K562 (cell line): Measurements from ENCODE around the gene UBN1. TPM values are rescaled to one million over a fixed set of nuclear protein-coding genes. Genes with fewer than 3 reads are reported as not detected.

Source experiments
- ATAC-seq: fragments of 200-7000 bp; cut with Tn5 transposase; 3 replicates; pipeline ENCODE4 v1.9.1; 2020; ENCODE audit warnings: moderate library complexity
- BruUV-seq: library from RNA; stranded (reverse); fragments of 400-500 nt; replicated peaks from 2 replicates; lab custom pipeline; 2021; lab: Mats Ljungman, UMichigan
- CTCF ChIA-PET: fragments of 300-600 bp; formaldehyde crosslinking; extraction: SDS; loops from one replicate; lab custom pipeline; 2021; ENCODE audit warnings: low intra/inter-chr PET ratio; lab: Yijun Ruan, JAX
- POLR2A ChIA-PET: fragments of 300-600, 350-650 bp; sonication (Branson Sonifier 250); formaldehyde crosslinking; extraction: SDS; loops from one replicate; lab custom pipeline; 2021; ENCODE audit warnings: antibody characterized with exemption, inconsistent platforms; lab: Yijun Ruan, JAX
- DNase-seq, 4 experiments: peaks; one replicate each; pipeline versions ENCODE4 v3.0.0 to v3.0.0-alpha.2; 2011 to 2018; ENCODE audit warnings: low spot score in 3 of 4, mixed read lengths in 3 of 4; ENCODE audit errors: extremely low read depth in 1 of 4
- FAIRE-seq: peaks from 2 replicates; lab custom pipeline; 2011; peaks lifted over from hg19 to GRCh38; lab: Jason Lieb, UNC
- H2AFZ ChIP-seq: 2 replicates; pipeline ENCODE4 v1.6.0; 2011; ENCODE audit warnings: low read depth, low read length, control low read depth, inconsistent platforms
- H3K27ac ChIP-seq: fragments of 200-600 bp; 3 replicates; pipeline ENCODE4 v1.8.0; 2011; ENCODE audit warnings: low read depth, mild to moderate bottlenecking, control low read depth, inconsistent platforms, low read length, moderate library complexity, mixed read lengths; ENCODE audit errors: extremely low read depth
- H3K27me3 ChIP-seq, 2 experiments: fragments of 300-600 bp in 1 of 2; 2 replicates in 1 of 2; 3 replicates in 1 of 2; pipeline versions ENCODE4 v1.6.0 to v1.8.0; 2011; ENCODE audit warnings: inconsistent platforms in 2 of 2, low read length in 2 of 2, mild to moderate bottlenecking in 1 of 2, mixed read lengths in 1 of 2, moderate library complexity in 1 of 2; ENCODE audit not compliant: control insufficient read depth in 2 of 2, insufficient read depth in 2 of 2
- H3K36me3 ChIP-seq: fragments of 300-600 bp; 3 replicates; pipeline ENCODE4 v1.8.0; 2011; ENCODE audit warnings: mild to moderate bottlenecking, low read length, inconsistent platforms; ENCODE audit not compliant: control insufficient read depth, insufficient read depth
- H3K4me1 ChIP-seq, 2 experiments: fragments of 200-600 bp in 1 of 2; replicated peaks in 1 of 2; 2 replicates in 1 of 2; 3 replicates in 1 of 2; pipeline versions ENCODE4 v1.5.1 to v1.8.0; 2011; ENCODE audit warnings: inconsistent platforms in 2 of 2, low read length in 2 of 2, mild to moderate bottlenecking in 1 of 2, mixed read lengths in 1 of 2, moderate library complexity in 1 of 2; ENCODE audit not compliant: control insufficient read depth in 2 of 2, insufficient read depth in 2 of 2
- H3K4me2 ChIP-seq: 2 replicates; pipeline ENCODE4 v1.6.1; 2011; ENCODE audit warnings: low read length, control low read depth, inconsistent platforms, mixed read lengths; ENCODE audit not compliant: insufficient read depth
- H3K4me3 ChIP-seq: fragments of 200-600 bp; sonication (generic), shearing (Covaris generic); 2 replicates; pipeline ENCODE4 v1.5.1; 2016; ENCODE audit warnings: control low read depth, inconsistent platforms
- H3K79me2 ChIP-seq: fragments of 200-600 bp; 3 replicates; pipeline ENCODE4 v1.8.0; 2011; ENCODE audit warnings: low read length, inconsistent platforms; ENCODE audit not compliant: control insufficient read depth, insufficient read depth
- H3K9ac ChIP-seq, 2 experiments: 2 replicates each; pipeline versions ENCODE4 v1.6.0 to v1.6.1; 2011; ENCODE audit warnings: low read depth in 2 of 2, low read length in 2 of 2, control low read depth in 1 of 2, inconsistent platforms in 1 of 2, mild to moderate bottlenecking in 1 of 2, mixed read lengths in 1 of 2; ENCODE audit not compliant: insufficient read depth in 1 of 2
- H3K9me1 ChIP-seq: one replicate; pipeline ENCODE4 v1.6.0; 2011; ENCODE audit warnings: inconsistent platforms, mild to moderate bottlenecking, low read length, moderate library complexity; ENCODE audit not compliant: control insufficient read depth, insufficient read depth
- H3K9me3 ChIP-seq: replicated peaks from 2 replicates; pipeline ENCODE4 v1.5.1; 2011; ENCODE audit warnings: low read depth, low read length, inconsistent platforms; ENCODE audit not compliant: control insufficient read depth, insufficient read depth
- H4K20me1 ChIP-seq: replicated peaks from 2 replicates; pipeline ENCODE4 v1.6.1; 2011; ENCODE audit warnings: low read length, inconsistent platforms, mixed read lengths; ENCODE audit not compliant: control insufficient read depth, insufficient read depth
- BRF1 ChIP-seq: IDR thresholded peaks from 3 replicates; pipeline ENCODE4 v1.6.1; 2011; ENCODE audit warnings: borderline replicate concordance, mild to moderate bottlenecking; ENCODE audit not compliant: insufficient read length; ENCODE audit errors: extremely low read depth
- ETS2 ChIP-seq: IDR thresholded peaks from 2 replicates; pipeline ENCODE4 v1.6.1; 2016; ENCODE audit warnings: borderline replicate concordance, missing genetic modification characterization, mild to moderate bottlenecking, moderate library complexity, missing compliant biosample characterization; ENCODE audit not compliant: poor library complexity, severe bottlenecking
- FIP1L1 ChIP-seq: fragments of 200-400 bp; formaldehyde crosslinking; IDR thresholded peaks from 2 replicates; pipeline ENCODE4 v1.6.1; 2018; ENCODE audit warnings: mild to moderate bottlenecking, low read depth, low read length; ENCODE audit not compliant: poor library complexity, severe bottlenecking
- GATA2 ChIP-seq: sonication (generic); formaldehyde crosslinking; IDR thresholded peaks from 2 replicates; pipeline ENCODE4 v1.4.0; 2020; ENCODE audit warnings: mild to moderate bottlenecking, missing genetic modification reagents
- MTA2 ChIP-seq: fragments of 450-650 bp; IDR thresholded peaks from 2 replicates; pipeline ENCODE4 v1.6.1; 2016; ENCODE audit warnings: low read depth
- PHF8 ChIP-seq: fragments of 200-600 bp; sonication (generic); IDR thresholded peaks from 2 replicates; pipeline ENCODE4 v1.6.1; 2012; ENCODE audit warnings: mixed run types, mild to moderate bottlenecking, inconsistent platforms, low read length, moderate library complexity, borderline replicate concordance
- RNF2 ChIP-seq: sonication (generic); IDR thresholded peaks from 2 replicates; pipeline ENCODE4 v1.6.1; 2016
- SMAD4 ChIP-seq: fragments of 250-450 bp; sonication (Bioruptor Pico); conservative IDR thresholded peaks from 2 replicates; pipeline ENCODE4 v1.8.0; 2021; ENCODE audit warnings: inconsistent platforms, mild to moderate bottlenecking, moderate library complexity
- SMARCA5 ChIP-seq: fragments of 450-650 bp; IDR thresholded peaks from 2 replicates; pipeline ENCODE4 v1.6.1; 2016
- THRB ChIP-seq: fragments of 450-650 bp; formaldehyde crosslinking; conservative IDR thresholded peaks from 2 replicates; pipeline ENCODE4 v1.4.0; 2022; ENCODE audit warnings: mild to moderate bottlenecking, missing genetic modification characterization
- ZNF766 ChIP-seq: fragments of 200-800 bp; sonication (Bioruptor generic); conservative IDR thresholded peaks from 2 replicates; pipeline ENCODE4 v1.6.1; 2016; ENCODE audit warnings: missing genetic modification characterization, missing compliant biosample characterization
- WGBS: fragments of 100-300 bp; shearing (Covaris generic); methylation state at CpG from one replicate; pipeline ENCODE4 v1.1.6; 2016; ENCODE audit warnings: low coverage, mixed read lengths; ENCODE audit not compliant: insufficient coverage; ENCODE audit errors: missing lambda C conversion rate; 5-methylcytosine and 5-hydroxymethylcytosine counted together
- in situ Hi-C: fragments of 300-500 bp; cut with MboI; formaldehyde crosslinking; loops from 4 replicates; pipeline ENCODE4 v1.15.0; 2018; ENCODE audit warnings: inconsistent platforms, mixed read lengths
- intact Hi-C: fragments of 100-400 bp; cut with micrococcal nuclease; formaldehyde crosslinking; loops from 2 replicates; pipeline ENCODE4 v1.14.2; 2022
- polyA plus RNA-seq, 8 experiments: library from polyadenylated mRNA; depleted of rRNA in 4 of 8; stranded (reverse) in 5 of 8; unstranded in 3 of 8; fragments of >200 nt; fragmentation: Nextera tagmentation in 2 of 8; fragmentation: Illumina TruSeq in 1 of 8; extraction: Ambion mirVana in 2 of 8; extraction: Trizol in 1 of 8; gene quantifications; 2 replicates each; pipeline versions ENCODE4 v1.2.1 to v1.2.3, GENCODE V29; 2011 to 2014; ENCODE audit warnings: inconsistent platforms in 1 of 8, missing spikeins in 1 of 8
- total RNA-seq, 7 experiments: library from RNA; depleted of rRNA in 6 of 7; stranded (reverse); fragments of >200 nt in 6 of 7; fragmentation: Illumina TruSeq in 2 of 7; extraction: Trizol in 2 of 7; gene quantifications; 2 replicates each; pipeline versions ENCODE4 v1.2.1 to v1.2.3, GENCODE V29; 2011 to 2021; ENCODE audit warnings: low replicate concordance in 1 of 7
- TF ChIP-seq, protein P1 (sequence below), 2 experiments: fragments of 150-350 bp in 1 of 2; IDR thresholded peaks; 2 replicates each; pipeline ENCODE4 v1.6.1; 2012 to 2016; ENCODE audit warnings: low read depth in 2 of 2, low read length in 2 of 2, mild to moderate bottlenecking in 1 of 2, moderate library complexity in 1 of 2

Gene UBN1
- total and polyA plus RNA-seq, 9 of the 15 experiments (the other 6 are each of a cell fraction or from before 2014, with no cell fraction given), result 1.5 to 45.7 (median 20.6) TPM

DNA sequence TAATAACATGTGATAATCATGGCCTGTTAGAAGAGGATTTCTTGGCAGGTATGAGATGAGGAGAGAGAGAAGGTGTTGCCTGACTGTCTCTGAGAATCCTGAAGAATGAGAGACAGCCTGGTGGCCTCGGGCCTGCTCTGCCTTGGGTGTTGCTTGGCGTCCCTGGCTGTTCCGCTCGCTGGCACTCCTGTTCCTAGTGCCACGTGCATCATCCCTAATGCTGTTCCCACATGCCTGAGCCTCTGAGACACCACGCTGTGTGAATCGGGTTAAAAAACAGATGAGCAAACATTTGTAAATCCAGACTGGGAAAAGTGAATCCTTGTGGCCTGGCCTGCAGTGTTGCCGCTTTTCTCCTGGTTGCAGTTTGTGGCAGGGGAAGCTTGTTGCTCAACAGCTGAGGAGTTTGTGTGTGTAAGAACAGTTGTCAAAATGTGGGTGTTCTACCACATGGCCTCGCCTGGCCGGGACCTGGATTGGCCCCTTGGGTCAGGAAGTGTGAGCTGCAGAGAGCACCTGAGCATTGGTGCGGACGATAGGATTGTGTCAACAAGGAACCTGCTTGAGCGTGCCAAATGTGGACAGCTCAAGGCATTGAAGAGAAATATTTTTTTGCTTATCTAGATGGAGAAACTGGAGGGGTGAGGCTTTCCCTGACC lies 22.0 kb downstream of the UBN1 start (continued):
- TF ChIP-seq RNF2, result no peak
- TF ChIP-seq ETS2, result no peak
- TF ChIP-seq GATA2 (CRISPR knock-in tag), result no peak
- TF ChIP-seq SMAD4 (CRISPR knock-in tag), result no peak
- no peak for TF ChIP-seq PHF8
- no peak for TF ChIP-seq MTA2
- no peak for TF ChIP-seq SMARCA5

DNA sequence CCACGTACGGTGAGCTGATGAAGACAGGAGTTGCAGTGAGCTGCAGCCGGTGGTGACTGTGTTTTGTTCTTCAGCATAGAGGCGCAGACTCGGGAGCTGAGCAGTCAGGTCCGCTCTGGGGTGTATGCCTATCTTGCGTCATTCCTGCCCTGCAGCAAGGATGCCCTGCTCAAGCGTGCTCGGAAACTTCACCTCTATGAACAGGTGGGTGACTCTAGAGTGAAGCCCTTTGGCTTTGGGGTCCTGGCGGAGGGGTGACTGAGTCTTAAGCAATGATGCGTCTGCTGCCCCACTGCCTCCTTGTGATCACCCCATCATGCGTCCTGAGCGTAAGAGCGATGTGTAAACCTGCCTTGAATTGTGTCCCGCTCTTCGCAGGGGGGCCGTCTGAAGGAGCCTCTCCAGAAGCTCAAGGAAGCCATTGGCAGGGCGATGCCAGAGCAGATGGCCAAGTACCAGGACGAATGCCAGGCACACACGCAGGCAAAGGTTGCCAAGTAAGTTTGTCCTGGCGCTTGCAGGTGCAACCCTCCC lies 22.9 kb downstream of the UBN1 start:
- peaks cover 22% of the 10 kb centered on the region for H3K79me2 ChIP-seq
- in situ Hi-C loops (no loop called here), intact Hi-C loops (no loop called here)
- no peak overlapping the region for H3K4me2 ChIP-seq
- ChIA-PET POLR2A (interaction anchor here (1.0 to 2.3 kb wide), 2 partner anchors 9 to 10 kb away, joined by 4 to 7 read pairs; no protein-coding TSS in a partner anchor), CTCF (no interaction called here)
- no peak overlapping the region for H2AFZ ChIP-seq
- no peaks in the 10 kb centered on the region for H3K4me1 ChIP-seq
- peaks cover 5% of the 10 kb centered on the region for H3K9me1 ChIP-seq
- H3K9me3 ChIP-seq, result no peaks in the 10 kb centered on the region
- no TSS peak for BruUV-seq
- peaks cover 84% of the 10 kb centered on the region for H3K36me3 ChIP-seq
- ATAC-seq (no peak), DNase-seq (no peak), FAIRE-seq (no peak)
- H3K27ac ChIP-seq, result no peak overlapping the region
- no peaks in the 10 kb centered on the region for H3K27me3 ChIP-seq
- WGBS, result 93% methylated on average over 20 of the region's 21 CpGs
- H4K20me1 ChIP-seq, result peaks cover 29% of the 10 kb centered on the region
- H3K9ac ChIP-seq, result no peak overlapping the region
- H3K4me3 ChIP-seq, result no peak overlapping the region
- TF ChIP-seq FIP1L1 (no peak), THRB (CRISPR knock-in tag) (no peak), BRF1 (no peak), ZNF766 (CRISPR knock-in tag) (no peak)
- TF ChIP-seq, protein P1, sequence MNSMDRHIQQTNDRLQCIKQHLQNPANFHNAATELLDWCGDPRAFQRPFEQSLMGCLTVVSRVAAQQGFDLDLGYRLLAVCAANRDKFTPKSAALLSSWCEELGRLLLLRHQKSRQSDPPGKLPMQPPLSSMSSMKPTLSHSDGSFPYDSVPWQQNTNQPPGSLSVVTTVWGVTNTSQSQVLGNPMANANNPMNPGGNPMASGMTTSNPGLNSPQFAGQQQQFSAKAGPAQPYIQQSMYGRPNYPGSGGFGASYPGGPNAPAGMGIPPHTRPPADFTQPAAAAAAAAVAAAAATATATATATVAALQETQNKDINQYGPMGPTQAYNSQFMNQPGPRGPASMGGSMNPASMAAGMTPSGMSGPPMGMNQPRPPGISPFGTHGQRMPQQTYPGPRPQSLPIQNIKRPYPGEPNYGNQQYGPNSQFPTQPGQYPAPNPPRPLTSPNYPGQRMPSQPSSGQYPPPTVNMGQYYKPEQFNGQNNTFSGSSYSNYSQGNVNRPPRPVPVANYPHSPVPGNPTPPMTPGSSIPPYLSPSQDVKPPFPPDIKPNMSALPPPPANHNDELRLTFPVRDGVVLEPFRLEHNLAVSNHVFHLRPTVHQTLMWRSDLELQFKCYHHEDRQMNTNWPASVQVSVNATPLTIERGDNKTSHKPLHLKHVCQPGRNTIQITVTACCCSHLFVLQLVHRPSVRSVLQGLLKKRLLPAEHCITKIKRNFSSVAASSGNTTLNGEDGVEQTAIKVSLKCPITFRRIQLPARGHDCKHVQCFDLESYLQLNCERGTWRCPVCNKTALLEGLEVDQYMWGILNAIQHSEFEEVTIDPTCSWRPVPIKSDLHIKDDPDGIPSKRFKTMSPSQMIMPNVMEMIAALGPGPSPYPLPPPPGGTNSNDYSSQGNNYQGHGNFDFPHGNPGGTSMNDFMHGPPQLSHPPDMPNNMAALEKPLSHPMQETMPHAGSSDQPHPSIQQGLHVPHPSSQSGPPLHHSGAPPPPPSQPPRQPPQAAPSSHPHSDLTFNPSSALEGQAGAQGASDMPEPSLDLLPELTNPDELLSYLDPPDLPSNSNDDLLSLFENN (IDR thresholded peaks at IDR 0.05; ENCODE audit: low read depth in 2 of 2, low read length in 2 of 2), result no peak
